Fibroblast of lung (primary cell): Measurements from ENCODE around the gene SCLT1. TPM values are rescaled to one million over a fixed set of nuclear protein-coding genes. Genes with fewer than 3 reads are reported as not detected.

ENCODE experiments used
- DNase-seq, 2 donors: peaks; one replicate each; pipeline versions ENCODE4 v3.0.0 to v3.0.0-alpha.2; 2010; ENCODE audit warnings: low read depth in 2 of 2
- H2AFZ ChIP-seq: 2 replicates; pipeline ENCODE4 v1.5.1; 2012; ENCODE audit warnings: low read length, control low read depth, inconsistent platforms
- H3K27ac ChIP-seq: 2 replicates; pipeline ENCODE4 v1.5.1; 2011; ENCODE audit warnings: low read length, control low read depth; ENCODE audit not compliant: insufficient read depth
- H3K27me3 ChIP-seq: 2 replicates; pipeline ENCODE4 v1.5.1; 2011; ENCODE audit warnings: mild to moderate bottlenecking, low read length; ENCODE audit not compliant: control insufficient read depth, insufficient read depth
- H3K36me3 ChIP-seq: 2 replicates; pipeline ENCODE4 v1.5.1; 2011; ENCODE audit warnings: low read length; ENCODE audit not compliant: control insufficient read depth, insufficient read depth
- H3K4me1 ChIP-seq: 2 replicates; pipeline ENCODE4 v1.5.1; 2011; ENCODE audit warnings: low read length; ENCODE audit not compliant: control insufficient read depth, insufficient read depth; ENCODE audit errors: extremely low read depth
- H3K4me2 ChIP-seq: 2 replicates; pipeline ENCODE4 v1.5.1; 2011; ENCODE audit warnings: low read length, control low read depth; ENCODE audit not compliant: insufficient read depth; ENCODE audit errors: extremely low read depth
- H3K4me3 ChIP-seq, 4 experiments: fragments of 200-600 bp in 1 of 4; sonication (generic) in 1 of 4; replicated peaks in 1 of 4; 2 replicates each; pipeline ENCODE4 v1.5.1; 2011 to 2016; ENCODE audit warnings: low read length in 4 of 4, low read depth in 3 of 4, mild to moderate bottlenecking in 3 of 4, control low read depth in 2 of 4, inconsistent platforms in 1 of 4, mixed read lengths in 1 of 4; ENCODE audit not compliant: insufficient read depth in 1 of 4; ENCODE audit errors: control extremely low read depth in 1 of 4
- H3K79me2 ChIP-seq: 2 replicates; pipeline ENCODE4 v1.5.1; 2012; ENCODE audit warnings: mild to moderate bottlenecking, low read length, inconsistent platforms; ENCODE audit not compliant: control insufficient read depth, insufficient read depth
- H3K9ac ChIP-seq: 2 replicates; pipeline ENCODE4 v1.5.1; 2011; ENCODE audit warnings: mild to moderate bottlenecking, low read length, control low read depth; ENCODE audit not compliant: insufficient read depth
- H3K9me3 ChIP-seq: 2 replicates; pipeline ENCODE4 v1.5.1; 2012; ENCODE audit warnings: low read depth, low read length; ENCODE audit not compliant: control insufficient read depth, insufficient read depth
- H4K20me1 ChIP-seq: 2 replicates; pipeline ENCODE4 v1.5.1; 2011; ENCODE audit warnings: low read length; ENCODE audit not compliant: control insufficient read depth, insufficient read depth; ENCODE audit errors: extremely low read depth
- CTCF ChIP-seq, 2 donors: IDR thresholded peaks in 1 of 2; conservative IDR thresholded peaks in 1 of 2; 1 replicate in 1 of 2; 2 replicates in 1 of 2; pipeline ENCODE4 v1.5.1; 2011 to 2012; ENCODE audit warnings: low read length in 2 of 2, control low read depth in 1 of 2, inconsistent platforms in 1 of 2, low read depth in 1 of 2, mild to moderate bottlenecking in 1 of 2
- EZH2 ChIP-seq: IDR thresholded peaks from 2 replicates; pipeline ENCODE4 v1.5.1; 2012; ENCODE audit warnings: low read length, control low read depth, mild to moderate bottlenecking; ENCODE audit errors: missing control alignments
- polyA plus RNA-seq, 2 donors: library from polyadenylated mRNA; depleted of rRNA in 1 of 2; stranded (reverse) in 1 of 2; unstranded in 1 of 2; fragments of >200 nt; gene quantifications; 2 replicates each; pipeline ENCODE4 v1.2.1, GENCODE V29; 2011 to 2012; ENCODE audit warnings: missing spikeins in 1 of 2
- total RNA-seq: library from RNA; depleted of rRNA; stranded (reverse); fragments of >200 nt; gene quantifications from 2 replicates; pipeline ENCODE4 v1.2.1, GENCODE V29; 2014

The SCLT1 gene
- total and polyA plus RNA-seq, 2 donors (not counting 1 experiment from before 2014, with no cell fraction given) = 8.8 to 16.2 TPM

- Histone ChIP-seq H3K4me3 (no peak overlapping the region), H4K20me1 (no peaks in the 10 kb centered on the region), H3K36me3 (peaks cover 33% of the 10 kb centered on the region), H3K4me2 (no peak overlapping the region), H3K9ac (no peak overlapping the region), H2AFZ (no peak overlapping the region), H3K27ac (peak overlapping the region; percentile 52), H3K4me1 (peaks cover 22% of the 10 kb centered on the region), H3K79me2 (peaks cover 17% of the 10 kb centered on the region), H3K27me3 (no peaks in the 10 kb centered on the region), H3K9me3 (no peaks in the 10 kb centered on the region)
- TF ChIP-seq CTCF (conservative IDR thresholded peaks at IDR 0.05 in 1 of 2, IDR thresholded peaks at IDR 0.05 in 1 of 2; ENCODE audit: low read depth in 1 of 2, low read length in 2 of 2) (peak; percentile 83 to 85), EZH2 (no peak)
- DNase-seq = peak; percentile 69 to 83
These were observed 229.8 kb downstream of the SCLT1 start for GRCh38 chr4:128863312-128864075.

GRCh38 chr4:128862608-128863311, 230.6 kb downstream of the SCLT1 start:
- Histone ChIP-seq H3K27me3 (no peaks in the 10 kb centered on the region), H4K20me1 (no peaks in the 10 kb centered on the region), H3K9me3 (no peaks in the 10 kb centered on the region), H3K79me2 (peaks cover 20% of the 10 kb centered on the region), H3K4me2 (no peak overlapping the region), H3K9ac (no peak overlapping the region), H3K4me1 (peaks cover 27% of the 10 kb centered on the region), H3K36me3 (peaks cover 34% of the 10 kb centered on the region), H3K27ac (peak overlapping the region; percentile 52), H3K4me3 (no peak overlapping the region), H2AFZ (no peak overlapping the region)
- no peak for TF ChIP-seq EZH2
- no peak for TF ChIP-seq CTCF (conservative IDR thresholded peaks at IDR 0.05 in 1 of 2, IDR thresholded peaks at IDR 0.05 in 1 of 2; ENCODE audit: low read depth in 1 of 2, low read length in 2 of 2)
- DNase-seq = no peak

GRCh38 chr4:128861856-128862518, 231.4 kb downstream of the SCLT1 start:
- Histone ChIP-seq H3K4me1 (peaks cover 28% of the 10 kb centered on the region), H3K27ac (no peak overlapping the region), H3K9me3 (no peaks in the 10 kb centered on the region), H3K4me3 (no peak overlapping the region), H3K36me3 (peaks cover 36% of the 10 kb centered on the region), H3K4me2 (no peak overlapping the region), H2AFZ (no peak overlapping the region), H4K20me1 (no peaks in the 10 kb centered on the region), H3K79me2 (peaks cover 21% of the 10 kb centered on the region), H3K27me3 (no peaks in the 10 kb centered on the region), H3K9ac (no peak overlapping the region)
- no peak for DNase-seq
- no peak for TF ChIP-seq CTCF (conservative IDR thresholded peaks at IDR 0.05 in 1 of 2, IDR thresholded peaks at IDR 0.05 in 1 of 2; ENCODE audit: low read depth in 1 of 2, low read length in 2 of 2)
- TF ChIP-seq EZH2 = no peak
